Activated CD4-positive, alpha-beta T cell treated with anti-CD3 and anti-CD28 coated beads, Interleukin-2, Interleukin-4, amounts not matched to agents 100 ng/mL and 50 ng/mL, durations not matched to agents 16 hours and 8 hours (primary cell): ENCODE measurements around the gene CD55.

ENCODE experiments used
- DNase-seq: peaks from one replicate; pipeline ENCODE4 v3.0.0-alpha.2; 2020; ENCODE audit warnings: low spot score

CD55 gene

GRCh38 chr1:207330011-207330710, 8.7 kb downstream of the CD55 start:
- DNase-seq: no peak

GRCh38 chr1:207331354-207332313, 10.2 kb downstream of the CD55 start:
- DNase-seq: no peak

GRCh38 chr1:207333009-207333600, 11.6 kb downstream of the CD55 start:
- no peak for DNase-seq

- DNase-seq: no peak
Observed at GRCh38 chr1:207333620-207334019, 12.1 kb downstream of the CD55 start.

DNA sequence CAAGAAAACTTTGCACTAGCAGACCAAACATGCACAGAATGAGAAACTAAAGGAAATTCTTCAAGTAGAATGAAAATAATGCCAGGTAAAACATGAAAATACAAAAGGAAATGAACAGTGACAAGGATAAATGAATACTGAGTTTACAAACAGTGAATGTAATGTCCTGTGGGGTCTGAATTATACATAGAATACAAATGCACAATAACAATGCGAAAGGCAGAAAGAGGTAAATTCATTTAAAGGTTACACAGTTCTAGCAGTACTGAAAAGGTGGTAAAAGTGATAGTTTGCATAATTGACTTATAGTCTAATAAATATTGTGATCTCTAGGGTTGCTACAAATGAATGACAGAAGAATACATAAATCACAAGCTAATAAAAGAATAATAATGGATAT, 12.9 kb downstream of the CD55 start:
- DNase-seq: no peak

GRCh38 chr1:207335138-207335537, 13.7 kb downstream of the CD55 start:
- no peak for DNase-seq

GRCh38 chr1:207335695-207336363, 14.4 kb downstream of the CD55 start:
- DNase-seq: peak; percentile 59

GRCh38 chr1:207336559-207337467, 15.3 kb downstream of the CD55 start:
- peak; percentile 74 for DNase-seq

DNA sequence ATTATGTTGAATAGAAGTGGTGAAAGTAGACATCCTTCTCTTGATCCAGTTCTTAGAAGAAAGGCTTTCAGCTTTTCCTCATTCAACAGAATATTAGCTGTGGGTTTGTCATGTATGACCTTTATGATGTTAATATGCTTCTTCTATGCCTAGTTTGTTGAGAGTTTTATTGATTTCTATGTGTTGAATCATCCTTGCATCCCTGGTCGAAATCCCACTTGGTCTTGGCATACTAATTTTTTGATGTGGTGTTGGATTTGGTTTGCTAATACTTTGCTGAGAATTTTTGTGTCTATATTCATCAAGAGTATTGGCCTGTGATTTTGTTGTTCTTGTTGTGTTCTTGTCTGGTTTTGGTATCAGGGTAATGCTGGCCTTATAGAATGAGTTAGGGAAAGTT, 20.9 kb downstream of the CD55 start:
- no peak for DNase-seq

DNA sequence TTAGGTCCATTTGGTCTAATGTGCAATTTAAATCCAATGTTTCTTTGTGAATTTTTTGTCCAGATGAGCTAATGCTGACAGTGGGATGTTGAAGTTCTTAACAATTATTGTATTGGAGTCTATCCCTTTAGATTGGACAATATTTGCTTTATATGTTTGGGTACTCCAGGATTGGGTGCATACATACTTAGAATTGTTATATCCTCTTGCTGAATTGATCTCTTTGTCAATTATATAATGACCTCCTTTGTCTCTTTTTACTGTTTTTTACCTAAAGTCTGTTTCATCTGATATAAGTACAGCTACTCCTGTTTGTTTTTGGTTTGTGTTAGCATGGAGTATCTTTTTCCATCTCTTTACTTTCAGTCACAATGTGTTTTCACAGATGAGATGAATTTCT, 22.2 kb downstream of the CD55 start:
- DNase-seq: no peak

- DNase-seq: no peak
Observed at GRCh38 chr1:207344221-207344620, 22.7 kb downstream of the CD55 start.

DNA sequence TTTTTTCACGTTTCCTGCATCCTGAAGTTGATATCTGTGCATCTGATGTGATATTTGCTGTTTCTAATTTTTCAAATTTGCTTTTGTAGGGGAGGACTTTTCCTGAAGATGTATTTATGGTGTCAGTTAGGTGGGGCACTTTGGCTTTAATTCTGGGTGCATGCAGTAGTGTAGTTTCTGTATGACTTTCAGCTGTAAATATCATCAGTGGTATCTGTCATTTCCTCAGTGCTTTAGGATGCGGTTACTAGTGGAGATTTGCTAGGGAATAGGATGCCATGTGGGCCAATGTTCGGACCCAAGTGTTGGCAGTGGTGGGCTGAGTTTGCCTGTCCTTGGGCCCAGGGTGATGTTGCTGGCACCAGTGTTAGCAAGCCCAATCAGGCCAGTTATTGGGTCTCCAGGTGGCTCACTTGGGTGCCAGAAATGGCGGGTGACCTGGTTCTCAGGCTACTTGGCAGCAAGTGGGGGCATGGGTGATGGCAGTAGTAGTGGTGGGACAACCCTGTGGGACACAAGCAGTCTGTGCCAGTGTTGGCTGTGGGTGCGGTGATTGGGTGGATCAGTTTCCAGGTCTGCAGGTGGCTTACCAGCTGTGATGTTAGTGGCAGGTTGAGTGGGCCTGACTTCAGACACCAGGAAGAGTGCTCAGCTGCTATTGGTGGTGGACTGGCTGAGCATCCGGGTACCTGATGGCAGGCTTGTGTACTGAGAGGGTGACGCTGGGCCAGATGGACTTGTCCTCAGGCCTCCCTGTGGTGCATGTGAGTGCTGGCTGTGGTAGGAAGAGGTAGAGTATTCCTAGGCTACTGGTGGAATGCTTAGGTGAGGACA, 24.4 kb downstream of the CD55 start:
- DNase-seq: no peak

GRCh38 chr1:207346513-207346912, 25.0 kb downstream of the CD55 start:
- no peak for DNase-seq

- DNase-seq: no peak
Observed at GRCh38 chr1:207349979-207350378, 28.5 kb downstream of the CD55 start.

- no peak for DNase-seq
Observed at GRCh38 chr1:207352554-207352953, 31.1 kb downstream of the CD55 start.

DNA sequence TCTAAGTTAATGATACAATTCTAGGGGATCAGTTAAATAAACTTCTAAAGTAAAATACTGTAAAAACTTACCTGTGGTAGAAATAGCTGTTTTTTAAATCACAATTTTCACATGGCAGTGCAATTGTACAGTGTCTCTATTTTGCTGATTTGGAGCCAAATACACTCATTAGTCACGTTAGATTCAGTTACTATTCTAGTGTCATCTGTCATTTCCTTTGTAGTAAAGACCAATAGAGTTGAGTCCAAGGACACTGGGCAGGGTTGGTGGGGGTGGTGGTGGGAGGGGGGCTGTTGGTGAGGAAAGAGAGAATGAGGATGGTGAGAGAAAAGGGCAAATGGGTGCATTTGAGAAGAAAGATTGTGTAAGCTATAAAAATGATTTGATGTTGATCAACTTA, 33.6 kb downstream of the CD55 start:
- no peak for DNase-seq

DNA sequence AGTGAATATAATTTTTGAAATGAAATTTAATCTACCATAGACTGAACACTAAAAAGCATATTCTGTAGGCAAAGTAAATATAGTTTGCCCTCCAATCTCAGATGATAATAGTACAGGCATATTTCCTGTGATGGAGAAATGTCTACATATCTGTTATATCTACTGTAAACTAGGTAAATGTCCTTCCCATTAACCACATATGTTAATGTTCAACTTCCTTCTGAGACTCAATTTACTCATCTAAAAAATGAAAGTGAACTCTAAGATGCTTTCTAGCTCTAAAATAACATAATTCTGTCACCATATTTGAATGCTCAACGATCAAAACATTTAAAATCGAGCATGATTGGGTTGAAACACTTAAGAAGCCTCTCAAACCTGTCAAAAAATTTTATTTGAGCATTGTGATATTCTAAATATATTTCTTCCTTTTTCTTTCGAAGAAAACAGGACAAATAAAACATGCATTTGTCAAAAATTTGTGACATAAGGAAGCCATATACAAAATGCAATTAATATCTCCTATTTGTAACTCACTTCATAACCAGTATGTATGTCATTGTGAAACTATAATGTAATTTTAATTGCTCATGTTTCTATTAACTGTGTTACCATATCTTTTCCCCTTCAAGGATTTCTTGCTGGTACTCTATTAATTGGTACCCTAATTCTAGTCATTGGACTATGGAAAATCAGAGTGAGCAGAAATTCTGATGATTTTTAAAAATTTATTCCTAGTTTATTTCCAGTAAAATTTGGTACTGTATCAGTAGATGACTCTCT, 34.2 kb downstream of the CD55 start:
- no peak for DNase-seq

GRCh38 chr1:207361029-207361428, 39.6 kb downstream of the CD55 start:
- no peak for DNase-seq

DNA sequence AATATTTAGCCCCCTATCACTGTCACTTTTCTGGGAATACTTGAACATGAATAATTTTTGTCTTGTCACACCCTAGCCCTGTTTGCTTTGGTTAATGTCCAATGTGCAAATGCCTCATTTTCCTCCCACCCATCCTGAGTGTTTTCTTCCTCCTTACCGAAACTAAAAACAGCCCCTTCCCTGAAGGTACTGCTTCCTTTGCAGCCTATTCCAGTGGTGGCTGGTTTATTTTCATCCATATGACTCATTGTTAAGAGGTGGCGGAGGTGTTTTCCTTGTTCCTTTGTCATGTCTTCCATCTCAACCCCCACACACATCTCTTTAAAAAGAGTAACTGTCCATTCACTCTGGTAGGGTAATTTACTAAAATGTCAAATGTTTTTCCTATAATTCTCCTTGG, 40.4 kb downstream of the CD55 start:
- no peak for DNase-seq
